Stimulated activated CD8-positive, alpha-beta memory T cell treated with anti-CD3 and anti-CD28 coated beads, Interleukin-4, amount 100 ng/mL, for 1 hour (primary cell): ENCODE data around the gene PNKD.

ENCODE experiments used
- DNase-seq, 2 donors: peaks; one replicate each; pipeline ENCODE4 v3.0.0-alpha.2; 2020; ENCODE audit warnings: low read depth in 2 of 2, low spot score in 1 of 2

Gene PNKD

DNA sequence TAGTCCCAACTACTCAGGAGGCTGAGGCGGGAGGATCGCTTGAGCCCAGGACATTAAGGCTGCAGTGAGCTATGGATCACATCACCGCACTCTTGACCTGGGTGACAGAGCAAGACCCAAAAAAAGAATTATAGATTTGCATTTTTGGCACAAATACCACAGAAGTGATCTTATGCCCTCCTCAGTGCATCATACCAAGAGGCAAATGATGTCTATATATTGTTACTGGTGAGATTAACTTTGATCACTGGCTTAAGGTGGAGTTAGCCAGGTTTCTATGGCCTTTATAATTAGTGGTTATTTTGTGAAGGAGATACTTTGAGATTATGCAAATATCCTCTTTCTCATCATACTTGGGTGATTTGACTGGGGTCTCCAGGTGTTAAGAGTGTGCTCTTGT, 64.2 kb downstream of the PNKD start:
- no peak for DNase-seq

DNA sequence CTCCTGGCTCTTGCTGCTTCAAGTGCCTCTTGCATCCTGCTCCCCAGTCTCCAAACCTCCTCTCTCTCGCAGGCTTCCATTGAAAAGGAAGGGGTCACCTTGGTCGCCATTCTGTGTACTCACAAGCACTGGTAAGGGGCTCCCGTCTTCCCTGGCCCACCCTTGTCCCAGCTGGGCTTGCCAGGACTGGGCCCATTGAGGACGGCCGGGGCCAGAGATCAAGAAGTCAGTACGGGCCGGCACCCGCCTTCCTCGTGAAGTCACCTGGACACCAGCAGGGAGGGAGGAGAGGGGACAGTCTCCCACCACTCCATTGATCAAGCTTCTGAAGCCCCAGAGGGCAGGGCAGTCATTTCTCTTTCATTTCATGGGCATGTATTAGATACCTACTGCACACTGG, 70.3 kb downstream of the PNKD start:
- no peak for DNase-seq

GRCh38 chr2:218341381-218341780, 71.1 kb downstream of the PNKD start:
- DNase-seq: no peak

- DNase-seq: no peak
These were observed 72.5 kb downstream of the PNKD start for GRCh38 chr2:218342837-218343236.

GRCh38 chr2:218343591-218343990, 73.3 kb downstream of the PNKD start:
- no peak for DNase-seq

DNA sequence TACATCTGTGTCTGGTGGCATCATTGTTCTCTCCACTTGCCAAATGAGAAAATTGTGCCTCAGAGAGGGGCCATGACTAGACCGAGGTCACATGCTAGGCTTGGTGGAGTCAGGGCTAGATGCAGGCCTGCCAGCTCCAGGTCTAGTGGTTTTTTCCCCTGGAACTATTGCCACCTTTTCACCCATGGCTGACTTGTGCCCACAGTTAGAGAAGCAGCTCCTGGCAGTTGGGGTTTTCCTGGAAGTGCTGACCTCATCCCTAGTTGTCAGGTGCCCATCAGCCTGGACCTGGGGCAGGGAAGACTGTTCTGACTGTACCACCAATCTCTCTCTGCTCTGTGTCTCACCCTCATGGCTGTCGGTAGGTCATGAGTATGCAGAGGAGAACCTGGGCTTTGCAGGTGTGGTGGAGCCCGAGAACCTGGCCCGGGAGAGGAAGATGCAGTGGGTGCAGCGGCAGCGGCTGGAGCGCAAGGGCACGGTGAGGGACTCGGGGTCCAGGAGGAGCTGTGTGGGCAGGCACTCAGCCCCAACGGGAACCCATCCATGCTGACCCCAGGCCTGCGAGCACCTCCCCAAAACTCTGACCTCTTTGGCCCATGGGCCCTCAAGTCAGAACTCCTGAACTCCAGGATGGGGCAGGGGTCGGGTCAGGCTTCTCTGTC, 73.9 kb downstream of the PNKD start:
- no peak for DNase-seq

GRCh38 chr2:218344755-218345417, 74.6 kb downstream of the PNKD start:
- DNase-seq: no peak

- DNase-seq: no peak
These were observed 75.3 kb downstream of the PNKD start for GRCh38 chr2:218345491-218346236.

DNA sequence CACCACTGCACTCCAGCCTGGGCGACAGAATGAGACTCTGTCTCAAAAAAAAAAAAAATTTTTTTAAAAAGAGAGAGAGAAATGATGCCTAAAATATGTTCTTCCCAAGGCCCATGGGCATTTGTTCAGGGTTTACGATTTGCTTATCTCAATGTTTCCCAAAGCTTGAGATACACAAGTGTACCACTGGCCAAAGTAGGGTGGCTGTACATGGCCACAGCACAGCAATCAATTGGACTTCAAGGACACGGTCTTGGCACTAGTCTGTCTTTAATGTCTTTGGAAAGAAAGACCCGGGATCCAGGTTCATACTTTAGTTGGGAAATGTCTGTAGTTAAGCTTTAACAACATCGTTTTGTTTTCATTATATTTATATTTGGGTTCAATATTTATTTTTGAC, 76.9 kb downstream of the PNKD start:
- no peak for DNase-seq

DNA sequence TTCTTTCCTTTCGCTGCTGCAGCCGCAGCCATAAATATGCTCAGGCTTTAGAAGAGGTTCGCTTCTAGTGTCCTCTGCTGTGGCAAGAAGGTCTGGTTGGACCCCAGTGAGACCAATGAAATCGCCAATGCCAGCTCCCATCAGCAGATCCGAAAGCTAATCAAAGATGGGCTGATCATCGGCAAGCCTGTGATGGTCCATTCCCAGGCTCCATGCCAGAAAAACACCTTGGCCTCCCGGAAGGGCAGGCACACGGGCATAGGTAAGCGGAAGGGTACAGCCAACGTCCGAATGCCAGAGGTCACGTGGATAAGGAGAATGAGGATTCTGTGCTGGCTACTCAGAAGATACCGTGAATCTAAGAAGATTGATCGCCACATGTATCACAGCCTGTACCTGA, 83.7 kb downstream of the PNKD start:
- no peak for DNase-seq

GRCh38 chr2:218354850-218355443, 84.6 kb downstream of the PNKD start:
- no peak for DNase-seq

DNA sequence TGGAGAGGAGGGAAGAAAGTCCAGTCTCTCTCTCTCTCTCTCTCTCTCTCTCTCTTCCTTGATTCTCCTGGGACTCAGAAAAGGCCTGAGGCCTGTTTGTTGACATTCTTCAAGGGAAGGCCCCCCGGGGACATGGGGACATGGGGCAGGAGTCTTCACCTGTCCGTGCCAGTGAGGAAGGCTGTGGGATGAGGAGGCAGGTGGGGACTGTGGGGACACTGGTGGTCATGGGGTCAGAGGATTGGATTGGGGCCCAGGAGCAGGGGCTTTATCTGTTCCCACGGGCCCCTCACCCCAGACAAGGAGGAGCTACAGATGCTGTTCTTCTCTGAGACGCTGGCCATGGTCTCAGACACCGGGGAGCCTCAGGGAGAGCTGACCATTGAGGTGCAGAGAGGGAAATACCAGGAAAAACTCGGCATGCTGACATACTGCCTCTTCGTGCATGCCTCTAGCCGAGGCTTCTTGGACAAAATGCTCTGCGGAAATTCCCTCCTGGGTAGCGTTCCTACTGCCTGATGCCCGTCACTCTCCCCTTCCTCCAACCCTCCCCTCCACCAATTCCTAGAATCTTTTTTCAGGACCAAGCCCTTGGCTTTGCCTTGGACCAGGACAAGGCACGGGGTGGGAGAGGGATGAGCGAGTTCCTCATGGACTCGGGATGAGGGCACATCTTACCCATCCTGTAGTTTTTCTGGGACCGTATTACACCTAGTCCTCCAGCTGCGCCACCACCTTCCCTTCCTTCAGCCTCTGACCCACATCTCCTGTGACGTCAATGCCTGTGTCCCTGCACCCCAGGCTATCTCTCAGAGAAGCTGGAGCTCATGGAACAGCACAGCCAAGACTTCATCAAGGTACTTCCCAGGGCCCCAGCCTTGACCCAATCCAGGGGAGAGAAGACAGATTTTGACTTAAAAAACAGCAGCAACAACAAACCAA, 87.2 kb downstream of the PNKD start:
- DNase-seq: no peak

DNA sequence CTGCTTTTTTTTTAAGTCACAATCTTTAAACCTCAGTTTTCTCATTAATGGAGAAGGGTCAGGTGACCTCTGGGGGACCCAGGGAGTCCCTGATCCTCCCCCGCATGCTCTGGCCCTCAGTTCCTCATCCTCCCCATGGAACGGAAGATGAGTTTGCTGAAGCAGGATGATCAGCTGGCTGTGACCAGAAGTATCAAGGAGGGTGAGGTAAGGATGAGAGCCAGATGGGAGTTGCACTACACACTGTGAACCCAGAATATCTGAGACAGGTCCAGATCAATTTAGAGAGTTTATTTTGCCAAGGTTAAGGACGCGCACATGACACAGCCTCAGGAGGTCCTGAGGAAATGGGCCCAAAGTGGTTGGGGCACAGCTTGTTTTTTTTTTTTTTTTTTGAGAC, 90.1 kb downstream of the PNKD start:
- DNase-seq: no peak

- DNase-seq: no peak
These were observed 92.3 kb downstream of the PNKD start for GRCh38 chr2:218362606-218363005.

DNA sequence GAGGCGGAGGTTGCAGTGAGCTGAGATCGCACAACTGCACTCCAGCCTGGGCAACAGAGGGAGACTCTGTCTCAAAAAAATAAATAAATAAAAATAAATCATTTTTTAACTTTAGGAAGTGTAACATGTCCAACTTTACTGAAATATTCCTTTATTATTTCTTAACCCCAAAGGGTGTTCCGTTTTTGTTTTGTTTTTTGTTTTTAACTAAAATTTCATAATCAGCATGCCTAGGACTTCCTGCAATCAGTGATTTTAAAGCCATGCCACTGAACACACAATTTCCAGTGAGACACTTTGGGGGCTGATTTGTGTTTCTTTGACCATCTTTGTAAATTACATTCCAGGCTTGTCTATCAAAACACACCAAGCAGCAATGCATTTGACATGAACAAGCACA, 93.4 kb downstream of the PNKD start:
- DNase-seq: no peak

GRCh38 chr2:218364196-218364595, 93.9 kb downstream of the PNKD start:
- no peak for DNase-seq

DNA sequence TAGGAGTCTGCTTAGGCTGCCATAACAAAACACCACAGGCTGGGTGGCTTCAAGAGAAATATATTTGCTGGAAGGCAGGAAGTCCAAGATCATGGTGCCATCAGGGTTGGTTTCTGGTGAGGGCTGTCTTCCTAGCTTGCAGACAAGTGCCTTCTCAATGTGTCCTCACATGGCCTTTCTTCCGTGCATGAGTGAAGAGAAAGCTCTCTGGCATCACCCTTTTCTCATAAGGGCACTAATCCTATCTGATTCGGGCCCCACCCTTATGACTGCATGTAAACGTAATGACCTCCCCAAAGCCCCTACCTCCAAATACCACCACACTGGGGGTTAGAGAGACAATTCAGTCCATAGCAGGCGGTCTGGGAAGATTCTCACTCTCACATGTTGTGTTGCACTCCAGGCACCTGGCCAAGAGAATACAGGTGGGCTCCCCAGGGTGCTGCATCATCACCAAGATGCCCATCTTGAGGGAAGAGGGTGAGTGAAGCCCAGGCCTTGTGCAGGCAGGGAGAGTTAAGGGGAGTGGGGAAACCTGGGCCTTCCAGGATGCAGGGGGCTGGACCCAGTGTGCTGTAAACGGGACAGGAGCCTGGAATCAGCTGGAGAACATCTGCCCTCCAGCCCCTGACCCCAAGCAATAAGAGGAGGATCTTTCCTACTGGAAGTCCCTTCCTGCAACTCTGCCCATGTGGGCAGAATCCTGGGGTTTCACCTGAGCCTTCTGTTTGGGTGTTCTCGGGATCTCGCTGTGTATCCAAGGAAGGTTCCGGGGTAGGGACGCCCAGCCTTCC, 96.5 kb downstream of the PNKD start:
- no peak for DNase-seq

GRCh38 chr2:218367415-218368149, 97.3 kb downstream of the PNKD start:
- DNase-seq: peak; percentile 33 to 43

GRCh38 chr2:218368150-218368528, 97.8 kb downstream of the PNKD start:
- no peak for DNase-seq
